ENCODE measurements around the gene SPATA13.
A peak's percentile ranks its signal among the peaks of the same experiment; 100 is the strongest.

The SPATA13 gene

DNA sequence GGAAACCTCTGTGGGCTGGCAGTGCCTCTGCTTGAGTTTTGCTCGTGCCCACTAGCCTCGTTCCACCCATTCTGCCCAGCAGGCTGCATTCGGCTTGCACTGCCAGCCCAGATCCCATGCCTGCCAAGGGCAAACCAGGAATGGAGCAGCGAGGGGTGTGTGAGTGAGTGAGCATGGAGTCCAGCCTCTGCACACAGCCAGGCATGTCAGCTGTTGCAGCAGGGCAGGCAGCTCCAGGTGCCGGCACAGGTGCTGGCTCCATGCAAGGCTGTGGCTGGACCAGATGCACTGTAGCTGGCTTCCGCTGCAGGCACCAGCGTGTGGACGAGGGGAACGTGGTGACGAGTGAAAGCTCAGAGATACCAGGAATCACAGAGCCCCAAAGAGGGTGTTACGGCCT is 64.5 kb downstream of the SPATA13 start:
- Histone ChIP-seq H3K27ac (no peak overlapping the region), H3K4me1 (no peaks in the 10 kb centered on the region), H3K4me3 (no peak overlapping the region), H3K36me3 (peaks cover 0 to 14% (median 0%) of the 10 kb centered on the region in 3 donors), H3K9me3 (no peaks in the 10 kb centered on the region), H3K27me3 (no peaks in the 10 kb centered on the region)
- TF ChIP-seq, protein P1, sequence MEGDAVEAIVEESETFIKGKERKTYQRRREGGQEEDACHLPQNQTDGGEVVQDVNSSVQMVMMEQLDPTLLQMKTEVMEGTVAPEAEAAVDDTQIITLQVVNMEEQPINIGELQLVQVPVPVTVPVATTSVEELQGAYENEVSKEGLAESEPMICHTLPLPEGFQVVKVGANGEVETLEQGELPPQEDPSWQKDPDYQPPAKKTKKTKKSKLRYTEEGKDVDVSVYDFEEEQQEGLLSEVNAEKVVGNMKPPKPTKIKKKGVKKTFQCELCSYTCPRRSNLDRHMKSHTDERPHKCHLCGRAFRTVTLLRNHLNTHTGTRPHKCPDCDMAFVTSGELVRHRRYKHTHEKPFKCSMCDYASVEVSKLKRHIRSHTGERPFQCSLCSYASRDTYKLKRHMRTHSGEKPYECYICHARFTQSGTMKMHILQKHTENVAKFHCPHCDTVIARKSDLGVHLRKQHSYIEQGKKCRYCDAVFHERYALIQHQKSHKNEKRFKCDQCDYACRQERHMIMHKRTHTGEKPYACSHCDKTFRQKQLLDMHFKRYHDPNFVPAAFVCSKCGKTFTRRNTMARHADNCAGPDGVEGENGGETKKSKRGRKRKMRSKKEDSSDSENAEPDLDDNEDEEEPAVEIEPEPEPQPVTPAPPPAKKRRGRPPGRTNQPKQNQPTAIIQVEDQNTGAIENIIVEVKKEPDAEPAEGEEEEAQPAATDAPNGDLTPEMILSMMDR (IDR thresholded peaks at IDR 0.05): no peak
- intact Hi-C loops (cut with DNase I; ENCODE audit: low total_unique reads): no loop called here
- DNase-seq: no peak

DNA sequence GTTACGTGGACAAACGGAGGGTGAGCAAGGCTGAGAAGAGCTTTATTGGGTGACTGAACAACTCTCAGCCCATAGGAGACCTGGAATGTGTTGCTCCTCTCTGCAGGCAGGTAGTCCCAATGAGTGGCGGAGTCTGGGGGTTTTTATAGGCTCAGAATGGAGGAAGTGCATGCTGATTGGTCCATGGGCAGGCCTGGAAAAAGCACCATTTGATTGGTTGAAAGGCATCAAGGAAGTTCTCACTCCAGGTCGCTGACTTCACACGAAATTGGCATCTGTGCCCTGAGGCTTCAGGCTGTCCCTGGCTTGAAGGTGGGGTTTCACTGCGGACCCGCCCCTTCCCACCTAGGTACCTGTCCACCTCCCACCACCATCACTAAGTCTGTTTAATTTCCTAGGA is 65.4 kb downstream of the SPATA13 start:
- no peak overlapping the region for H3K4me3 ChIP-seq
- intact Hi-C loops (cut with DNase I; ENCODE audit: low total_unique reads): no loop called here

DNA sequence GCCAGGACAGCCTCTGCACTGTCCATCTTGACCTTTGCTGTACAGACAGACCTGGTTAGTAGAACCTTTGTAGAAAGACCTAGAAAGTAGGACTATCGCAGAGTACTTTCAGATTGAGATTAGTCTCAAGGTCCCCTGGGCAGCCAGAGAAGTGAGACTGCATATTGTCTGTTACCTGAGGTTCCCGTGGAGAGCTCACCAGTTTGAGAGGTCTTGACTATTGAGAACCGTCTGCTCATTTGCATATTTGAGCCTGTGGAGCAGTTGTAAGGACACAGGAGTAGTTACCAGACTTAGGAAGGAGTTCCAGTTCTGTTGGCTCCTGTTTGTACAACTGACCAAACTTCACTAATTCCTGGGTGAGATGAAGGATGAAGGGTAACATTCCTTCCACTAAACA is 66.2 kb downstream of the SPATA13 start:
- Histone ChIP-seq H3K36me3 (peaks cover 0 to 14% (median 0%) of the 10 kb centered on the region in 3 donors), H3K4me1 (no peaks in the 10 kb centered on the region), H3K27me3 (no peaks in the 10 kb centered on the region), H3K9me3 (no peaks in the 10 kb centered on the region), H3K27ac (no peak overlapping the region), H3K4me3 (no peak overlapping the region)
- DNase-seq: no peak
- intact Hi-C loops (cut with DNase I; ENCODE audit: low total_unique reads): no loop called here
- TF ChIP-seq, protein P1 (IDR thresholded peaks at IDR 0.05): no peak

More for the DNA sequence above, 65.4 kb downstream of the SPATA13 start:
- TF ChIP-seq, protein P1 (IDR thresholded peaks at IDR 0.05): no peak
- H3K27ac ChIP-seq: no peak overlapping the region
- no peak for DNase-seq
- peaks cover 0 to 14% (median 0%) of the 10 kb centered on the region in 3 donors for H3K36me3 ChIP-seq
- no peaks in the 10 kb centered on the region for H3K9me3 ChIP-seq
- H3K27me3 ChIP-seq: no peaks in the 10 kb centered on the region
- no peaks in the 10 kb centered on the region for H3K4me1 ChIP-seq

DNA sequence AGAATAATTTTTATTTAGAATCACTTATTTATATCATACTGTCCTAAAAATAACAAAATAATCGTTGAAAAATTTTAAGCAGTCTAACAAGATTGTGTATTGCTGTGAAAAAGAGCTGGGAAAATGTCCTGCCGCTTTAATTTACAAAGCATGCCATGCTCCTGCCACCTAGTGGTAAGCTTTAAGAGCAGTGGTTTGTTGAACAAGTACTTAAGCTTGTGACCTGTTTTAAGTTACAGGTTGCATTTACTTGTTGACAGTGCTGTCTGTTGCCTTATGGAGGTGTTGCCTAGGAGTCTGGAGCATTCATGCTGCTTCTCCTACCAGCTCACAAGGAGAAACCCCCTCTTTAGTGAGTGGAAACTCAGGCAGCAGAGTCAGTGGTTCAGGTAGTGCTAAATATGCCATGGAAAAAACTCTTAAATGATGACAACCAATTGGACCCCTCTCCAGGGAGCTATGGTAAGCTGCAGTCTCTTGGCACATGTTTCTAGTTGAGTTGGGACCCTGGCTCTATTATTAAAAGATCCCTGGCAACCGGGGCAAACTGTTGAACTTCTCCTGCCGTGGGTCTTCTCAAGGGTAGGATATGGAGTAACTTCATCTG is 68.4 kb downstream of the SPATA13 start:
- no peaks in the 10 kb centered on the region for H3K27me3 ChIP-seq
- intact Hi-C loops (cut with DNase I; ENCODE audit: low total_unique reads): no loop called here
- peaks cover 0 to 2% (median 0%) of the 10 kb centered on the region in 4 donors for H3K4me1 ChIP-seq
- no peak overlapping the region for H3K4me3 ChIP-seq
- DNase-seq: no peak
- TF ChIP-seq, protein P1 (IDR thresholded peaks at IDR 0.05): peak; percentile 65 to 77
- H3K9me3 ChIP-seq: no peaks in the 10 kb centered on the region
- no peak overlapping the region for H3K27ac ChIP-seq
- H3K36me3 ChIP-seq: peaks cover 0 to 3% (median 0%) of the 10 kb centered on the region in 3 donors

DNA sequence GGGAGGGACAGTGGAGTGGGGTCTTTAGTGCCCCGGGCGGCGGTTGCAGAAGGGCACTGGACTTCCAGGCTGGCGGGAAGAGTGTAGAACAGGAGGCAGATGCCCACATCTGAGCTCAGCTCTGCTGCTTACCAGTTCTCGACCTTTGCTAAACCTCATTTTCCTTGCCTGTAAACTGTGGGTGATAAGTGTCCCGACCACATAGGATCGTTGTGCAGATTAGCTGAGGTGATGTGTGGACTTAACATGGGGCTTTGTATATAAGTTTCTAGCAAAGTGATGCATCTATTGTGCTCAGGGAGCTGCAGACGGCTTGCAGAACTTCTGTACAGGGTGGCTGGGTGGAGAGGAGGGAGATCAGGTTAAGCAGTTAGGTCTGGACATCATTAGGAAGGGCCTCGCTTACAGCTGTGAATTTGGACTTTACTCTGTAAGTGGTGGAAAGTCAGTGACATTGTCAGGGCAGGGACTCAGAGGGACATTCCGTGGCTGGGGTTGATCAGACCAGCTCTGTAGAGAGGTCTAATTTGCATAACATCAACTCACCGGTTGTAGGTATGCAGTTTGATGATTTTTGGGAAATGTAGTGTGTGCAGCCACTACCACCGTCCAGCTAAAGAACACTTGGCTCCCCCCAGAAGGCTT is 70.0 kb downstream of the SPATA13 start:
- Histone ChIP-seq H3K36me3 (no peaks in the 10 kb centered on the region), H3K27me3 (no peaks in the 10 kb centered on the region), H3K4me1 (peaks cover 0 to 2% (median 0%) of the 10 kb centered on the region in 4 donors), H3K4me3 (no peak overlapping the region), H3K9me3 (no peaks in the 10 kb centered on the region), H3K27ac (no peak overlapping the region)
- intact Hi-C loops (cut with DNase I; ENCODE audit: low total_unique reads): no loop called here
- DNase-seq: no peak
- TF ChIP-seq, protein P1 (IDR thresholded peaks at IDR 0.05): no peak
